Liver (tissue), 9 donors: ENCODE results near the gene RBKS. TPM values are rescaled to one million over a fixed set of nuclear protein-coding genes. Genes with fewer than 3 reads are reported as not detected.

Experiments
- DNase-seq: peaks from one replicate; pipeline ENCODE4 v3.0.0-alpha.2; 2017; ENCODE audit warnings: low spot score
- H3K27ac ChIP-seq, 2 donors: one replicate each; pipeline ENCODE4 v1.7.0; 2013; ENCODE audit warnings: inconsistent platforms in 2 of 2, low read length in 2 of 2, control low read depth in 1 of 2, low read depth in 1 of 2, mild to moderate bottlenecking in 1 of 2
- H3K27me3 ChIP-seq, 4 donors: one replicate each; pipeline versions ENCODE4 v1.6.1 to v1.7.0; 2013; ENCODE audit warnings: low read length in 3 of 4, inconsistent platforms in 1 of 4, mild to moderate bottlenecking in 1 of 4, moderate library complexity in 1 of 4; ENCODE audit not compliant: control insufficient read depth in 4 of 4, insufficient read depth in 4 of 4
- H3K36me3 ChIP-seq, 4 donors: one replicate each; pipeline versions ENCODE4 v1.6.1 to v1.7.0; 2013; ENCODE audit warnings: low read length in 3 of 4, mild to moderate bottlenecking in 3 of 4, low read depth in 1 of 4, moderate library complexity in 1 of 4; ENCODE audit not compliant: control insufficient read depth in 4 of 4, insufficient read depth in 3 of 4
- H3K4me1 ChIP-seq, 4 donors: one replicate each; pipeline versions ENCODE4 v1.6.1 to v1.7.0; 2013; ENCODE audit warnings: low read length in 3 of 4, mild to moderate bottlenecking in 3 of 4, moderate library complexity in 1 of 4; ENCODE audit not compliant: control insufficient read depth in 4 of 4, insufficient read depth in 4 of 4
- H3K4me3 ChIP-seq, 3 donors: one replicate each; pipeline versions ENCODE4 v1.6.1 to v1.7.0; 2013; ENCODE audit warnings: low read length in 3 of 3, control low read depth in 1 of 3, low read depth in 1 of 3, mild to moderate bottlenecking in 1 of 3
- H3K9ac ChIP-seq, 2 donors: one replicate each; pipeline ENCODE4 v1.7.0; 2013; ENCODE audit warnings: low read length in 2 of 2, mild to moderate bottlenecking in 2 of 2, moderate library complexity in 2 of 2, control low read depth in 1 of 2, low read depth in 1 of 2
- H3K9me3 ChIP-seq, 4 donors: one replicate each; pipeline versions ENCODE4 v1.6.1 to v1.7.0; 2013; ENCODE audit warnings: low read length in 3 of 4; ENCODE audit not compliant: control insufficient read depth in 4 of 4
- EGR1 ChIP-seq, 2 donors: IDR thresholded peaks; 2 replicates each; pipeline ENCODE4 v1.6.1; 2016 to 2018; ENCODE audit warnings: antibody characterized with exemption in 2 of 2, low read depth in 2 of 2
- FOXA1 ChIP-seq: IDR thresholded peaks from 2 replicates; pipeline ENCODE4 v1.6.1; 2016; ENCODE audit warnings: antibody characterized with exemption
- HNF4A ChIP-seq, 2 donors: conservative IDR thresholded peaks; 2 replicates each; pipeline ENCODE4 v1.6.1; 2016; ENCODE audit warnings: antibody characterized with exemption in 2 of 2, mild to moderate bottlenecking in 2 of 2
- HNF4G ChIP-seq: IDR thresholded peaks from 2 replicates; pipeline ENCODE4 v1.6.1; 2016; ENCODE audit warnings: antibody characterized with exemption
- JUND ChIP-seq, 2 donors: IDR thresholded peaks; 2 replicates each; pipeline ENCODE4 v1.6.1; 2016; ENCODE audit warnings: antibody characterized with exemption in 2 of 2
- RAD21 ChIP-seq, 2 donors: IDR thresholded peaks; 2 replicates each; pipeline ENCODE4 v1.6.1; 2016; ENCODE audit warnings: antibody characterized with exemption in 2 of 2, mild to moderate bottlenecking in 2 of 2
- RXRA ChIP-seq, 2 donors: IDR thresholded peaks; 2 replicates each; pipeline ENCODE4 v1.6.1; 2017 to 2018; ENCODE audit warnings: antibody characterized with exemption in 2 of 2, mild to moderate bottlenecking in 1 of 2
- SP1 ChIP-seq: IDR thresholded peaks from 2 replicates; pipeline ENCODE4 v1.6.1; 2018; ENCODE audit warnings: antibody characterized with exemption, mild to moderate bottlenecking
- WGBS: extraction: QIAGEN DNeasy Blood & Tissue Kit; methylation state at CpG from one replicate; pipeline ENCODE4 v1.1.7; 2013; 5-methylcytosine and 5-hydroxymethylcytosine counted together
- polyA plus RNA-seq, 2 donors: library from polyadenylated mRNA; stranded (reverse) in 1 of 2; unstranded in 1 of 2; fragments of 200-250 nt in 1 of 2; fragments of >200 nt in 1 of 2; fragmentation: Nextera tagmentation in 1 of 2; extraction: Ambion mirVana in 1 of 2; gene quantifications; one replicate each; pipeline versions ENCODE4 v1.2.1 to v1.2.3, GENCODE V29; 2013 to 2015
- total RNA-seq, 2 donors: library from RNA; depleted of rRNA; stranded (reverse); fragments of >200 nt; gene quantifications; one replicate each; pipeline ENCODE4 v1.2.3, GENCODE V29; 2014
- TF ChIP-seq, protein P1 (sequence below): IDR thresholded peaks from 2 replicates; pipeline ENCODE4 v1.6.1; 2016; ENCODE audit warnings: antibody characterized with exemption
- TF ChIP-seq, protein P2 (sequence below): IDR thresholded peaks from 2 replicates; pipeline ENCODE4 v1.6.1; 2016; ENCODE audit warnings: antibody characterized with exemption
- TF ChIP-seq, protein P3 (sequence below): IDR thresholded peaks from 2 replicates; pipeline ENCODE4 v1.6.1; 2016; ENCODE audit warnings: antibody characterized with exemption, mild to moderate bottlenecking
- TF ChIP-seq, protein P4 (sequence below): fragments of 150-350 bp; IDR thresholded peaks from 2 replicates; pipeline ENCODE4 v1.5.1; 2017; ENCODE audit warnings: improper control_type of control experiment, low read depth, low read length; ENCODE audit not compliant: missing input control
- donor health status: healthy.
- donor health status: healthy.
- donor health status: healthy.
- donor health status: healthy.
- donor health status: healthy.

Gene RBKS
- total and polyA plus RNA-seq, 4 donors: 6.3 to 18.8 (median 15.2) TPM

DNA sequence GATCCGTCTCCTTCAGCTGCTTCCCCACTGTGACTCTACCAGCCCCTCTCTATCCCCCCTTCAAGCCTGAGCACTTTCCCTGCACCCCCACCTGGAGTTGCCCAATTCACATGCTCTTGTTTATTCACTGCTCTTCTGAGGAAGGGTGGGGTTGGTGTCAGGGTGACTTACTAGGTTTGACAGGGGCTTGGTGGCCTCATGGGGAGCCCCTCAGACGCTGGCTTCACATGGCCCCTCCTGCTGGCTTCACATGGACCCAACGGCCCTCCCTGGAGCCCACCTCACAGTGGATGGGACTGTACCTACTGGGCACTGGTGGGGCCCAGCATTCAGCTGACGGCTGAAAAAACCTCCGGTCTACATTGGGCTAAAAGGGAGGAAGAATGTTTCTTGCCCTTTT lies 135.4 kb downstream of the RBKS start:
- Histone ChIP-seq H3K9me3 (no peaks in the 10 kb centered on the region), H3K4me1 (peaks cover 7 to 40% (median 28%) of the 10 kb centered on the region in 4 donors), H3K9ac (no peak overlapping the region), H3K4me3 (no peak overlapping the region), H3K36me3 (no peaks in the 10 kb centered on the region), H3K27ac (peak overlapping the region; percentile 43 to 69), H3K27me3 (no peaks in the 10 kb centered on the region)
- TF ChIP-seq, protein P1, sequence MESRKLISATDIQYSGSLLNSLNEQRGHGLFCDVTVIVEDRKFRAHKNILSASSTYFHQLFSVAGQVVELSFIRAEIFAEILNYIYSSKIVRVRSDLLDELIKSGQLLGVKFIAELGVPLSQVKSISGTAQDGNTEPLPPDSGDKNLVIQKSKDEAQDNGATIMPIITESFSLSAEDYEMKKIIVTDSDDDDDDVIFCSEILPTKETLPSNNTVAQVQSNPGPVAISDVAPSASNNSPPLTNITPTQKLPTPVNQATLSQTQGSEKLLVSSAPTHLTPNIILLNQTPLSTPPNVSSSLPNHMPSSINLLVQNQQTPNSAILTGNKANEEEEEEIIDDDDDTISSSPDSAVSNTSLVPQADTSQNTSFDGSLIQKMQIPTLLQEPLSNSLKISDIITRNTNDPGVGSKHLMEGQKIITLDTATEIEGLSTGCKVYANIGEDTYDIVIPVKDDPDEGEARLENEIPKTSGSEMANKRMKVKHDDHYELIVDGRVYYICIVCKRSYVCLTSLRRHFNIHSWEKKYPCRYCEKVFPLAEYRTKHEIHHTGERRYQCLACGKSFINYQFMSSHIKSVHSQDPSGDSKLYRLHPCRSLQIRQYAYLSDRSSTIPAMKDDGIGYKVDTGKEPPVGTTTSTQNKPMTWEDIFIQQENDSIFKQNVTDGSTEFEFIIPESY: no peak
- TF ChIP-seq FOXA1 (no peak), HNF4A (conservative IDR thresholded peaks at IDR 0.05) (no peak)
- 85% methylated on average over 5 of the region's 5 CpGs for WGBS
- DNase-seq: no peak

DNA sequence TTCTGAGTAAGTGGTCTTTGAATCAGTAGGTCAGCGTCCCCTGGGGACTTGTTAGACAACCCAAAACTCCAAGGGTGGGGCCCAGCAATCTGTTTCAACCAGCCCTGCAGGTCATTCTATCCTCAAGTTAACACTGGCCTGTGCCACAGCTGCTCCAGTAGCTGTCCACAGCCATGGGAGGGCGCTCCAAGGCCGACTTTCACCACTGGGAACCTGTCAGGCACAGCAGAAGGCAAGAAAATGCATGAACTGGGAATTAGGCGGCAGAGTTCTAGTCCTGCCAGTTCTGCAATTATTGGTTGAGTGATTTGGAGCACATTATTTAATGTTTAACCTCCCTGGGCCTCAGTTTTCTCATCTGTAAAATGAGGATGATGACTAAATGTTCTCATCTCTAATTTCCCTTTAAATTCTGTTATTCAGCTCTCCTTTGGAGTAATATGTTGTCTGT lies 136.0 kb downstream of the RBKS start:
- Histone ChIP-seq H3K9ac (no peak overlapping the region), H3K4me1 (peaks cover 7 to 40% (median 28%) of the 10 kb centered on the region in 4 donors), H3K9me3 (peaks cover 0 to 3% (median 0%) of the 10 kb centered on the region in 4 donors), H3K36me3 (no peaks in the 10 kb centered on the region), H3K4me3 (no peak overlapping the region), H3K27me3 (no peaks in the 10 kb centered on the region), H3K27ac (peak overlapping the region in 1 of 2 donors; percentile 92)
- 28% methylated on average over 4 of the region's 4 CpGs for WGBS
- peak in 1 of 2 donors; percentile 38 for TF ChIP-seq RXRA (IDR thresholded peaks at IDR 0.05)
- TF ChIP-seq, protein P2, sequence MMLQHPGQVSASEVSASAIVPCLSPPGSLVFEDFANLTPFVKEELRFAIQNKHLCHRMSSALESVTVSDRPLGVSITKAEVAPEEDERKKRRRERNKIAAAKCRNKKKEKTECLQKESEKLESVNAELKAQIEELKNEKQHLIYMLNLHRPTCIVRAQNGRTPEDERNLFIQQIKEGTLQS: no peak
- TF ChIP-seq RAD21 (IDR thresholded peaks at IDR 0.05): peak; percentile 96 to 97
- TF ChIP-seq FOXA1: no peak
- no peak for TF ChIP-seq JUND (IDR thresholded peaks at IDR 0.05)
- peak in 1 of 2 donors; percentile 22 for TF ChIP-seq HNF4A (conservative IDR thresholded peaks at IDR 0.05)
- no peak for TF ChIP-seq EGR1 (IDR thresholded peaks at IDR 0.05; ENCODE audit: low read depth in 2 of 2)
- TF ChIP-seq, protein P3, sequence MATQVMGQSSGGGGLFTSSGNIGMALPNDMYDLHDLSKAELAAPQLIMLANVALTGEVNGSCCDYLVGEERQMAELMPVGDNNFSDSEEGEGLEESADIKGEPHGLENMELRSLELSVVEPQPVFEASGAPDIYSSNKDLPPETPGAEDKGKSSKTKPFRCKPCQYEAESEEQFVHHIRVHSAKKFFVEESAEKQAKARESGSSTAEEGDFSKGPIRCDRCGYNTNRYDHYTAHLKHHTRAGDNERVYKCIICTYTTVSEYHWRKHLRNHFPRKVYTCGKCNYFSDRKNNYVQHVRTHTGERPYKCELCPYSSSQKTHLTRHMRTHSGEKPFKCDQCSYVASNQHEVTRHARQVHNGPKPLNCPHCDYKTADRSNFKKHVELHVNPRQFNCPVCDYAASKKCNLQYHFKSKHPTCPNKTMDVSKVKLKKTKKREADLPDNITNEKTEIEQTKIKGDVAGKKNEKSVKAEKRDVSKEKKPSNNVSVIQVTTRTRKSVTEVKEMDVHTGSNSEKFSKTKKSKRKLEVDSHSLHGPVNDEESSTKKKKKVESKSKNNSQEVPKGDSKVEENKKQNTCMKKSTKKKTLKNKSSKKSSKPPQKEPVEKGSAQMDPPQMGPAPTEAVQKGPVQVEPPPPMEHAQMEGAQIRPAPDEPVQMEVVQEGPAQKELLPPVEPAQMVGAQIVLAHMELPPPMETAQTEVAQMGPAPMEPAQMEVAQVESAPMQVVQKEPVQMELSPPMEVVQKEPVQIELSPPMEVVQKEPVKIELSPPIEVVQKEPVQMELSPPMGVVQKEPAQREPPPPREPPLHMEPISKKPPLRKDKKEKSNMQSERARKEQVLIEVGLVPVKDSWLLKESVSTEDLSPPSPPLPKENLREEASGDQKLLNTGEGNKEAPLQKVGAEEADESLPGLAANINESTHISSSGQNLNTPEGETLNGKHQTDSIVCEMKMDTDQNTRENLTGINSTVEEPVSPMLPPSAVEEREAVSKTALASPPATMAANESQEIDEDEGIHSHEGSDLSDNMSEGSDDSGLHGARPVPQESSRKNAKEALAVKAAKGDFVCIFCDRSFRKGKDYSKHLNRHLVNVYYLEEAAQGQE: no peak
- no peak for TF ChIP-seq SP1
- no peak for TF ChIP-seq HNF4G
- TF ChIP-seq, protein P4, sequence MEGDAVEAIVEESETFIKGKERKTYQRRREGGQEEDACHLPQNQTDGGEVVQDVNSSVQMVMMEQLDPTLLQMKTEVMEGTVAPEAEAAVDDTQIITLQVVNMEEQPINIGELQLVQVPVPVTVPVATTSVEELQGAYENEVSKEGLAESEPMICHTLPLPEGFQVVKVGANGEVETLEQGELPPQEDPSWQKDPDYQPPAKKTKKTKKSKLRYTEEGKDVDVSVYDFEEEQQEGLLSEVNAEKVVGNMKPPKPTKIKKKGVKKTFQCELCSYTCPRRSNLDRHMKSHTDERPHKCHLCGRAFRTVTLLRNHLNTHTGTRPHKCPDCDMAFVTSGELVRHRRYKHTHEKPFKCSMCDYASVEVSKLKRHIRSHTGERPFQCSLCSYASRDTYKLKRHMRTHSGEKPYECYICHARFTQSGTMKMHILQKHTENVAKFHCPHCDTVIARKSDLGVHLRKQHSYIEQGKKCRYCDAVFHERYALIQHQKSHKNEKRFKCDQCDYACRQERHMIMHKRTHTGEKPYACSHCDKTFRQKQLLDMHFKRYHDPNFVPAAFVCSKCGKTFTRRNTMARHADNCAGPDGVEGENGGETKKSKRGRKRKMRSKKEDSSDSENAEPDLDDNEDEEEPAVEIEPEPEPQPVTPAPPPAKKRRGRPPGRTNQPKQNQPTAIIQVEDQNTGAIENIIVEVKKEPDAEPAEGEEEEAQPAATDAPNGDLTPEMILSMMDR: peak; percentile 87
- peak; percentile 73 for DNase-seq
